VCaP (cell line): ENCODE data around the gene RNH1.

ENCODE experiments used
- H3K27ac ChIP-seq: fragments of 450-650 bp; 2 replicates; pipeline ENCODE4 v1.5.1; 2017
- TF ChIP-seq, protein P1 (sequence below): fragments of 450-650 bp; conservative IDR thresholded peaks from 2 replicates; pipeline ENCODE4 v1.5.1; 2017; ENCODE audit warnings: mild to moderate bottlenecking, moderate library complexity

RNH1 gene

GRCh38 chr11:503179-503981 lies 3.7 kb downstream of the RNH1 start:
- H3K27ac ChIP-seq: no peak overlapping the region; the same call in 1 of the 2 replicates
- TF ChIP-seq, protein P1, sequence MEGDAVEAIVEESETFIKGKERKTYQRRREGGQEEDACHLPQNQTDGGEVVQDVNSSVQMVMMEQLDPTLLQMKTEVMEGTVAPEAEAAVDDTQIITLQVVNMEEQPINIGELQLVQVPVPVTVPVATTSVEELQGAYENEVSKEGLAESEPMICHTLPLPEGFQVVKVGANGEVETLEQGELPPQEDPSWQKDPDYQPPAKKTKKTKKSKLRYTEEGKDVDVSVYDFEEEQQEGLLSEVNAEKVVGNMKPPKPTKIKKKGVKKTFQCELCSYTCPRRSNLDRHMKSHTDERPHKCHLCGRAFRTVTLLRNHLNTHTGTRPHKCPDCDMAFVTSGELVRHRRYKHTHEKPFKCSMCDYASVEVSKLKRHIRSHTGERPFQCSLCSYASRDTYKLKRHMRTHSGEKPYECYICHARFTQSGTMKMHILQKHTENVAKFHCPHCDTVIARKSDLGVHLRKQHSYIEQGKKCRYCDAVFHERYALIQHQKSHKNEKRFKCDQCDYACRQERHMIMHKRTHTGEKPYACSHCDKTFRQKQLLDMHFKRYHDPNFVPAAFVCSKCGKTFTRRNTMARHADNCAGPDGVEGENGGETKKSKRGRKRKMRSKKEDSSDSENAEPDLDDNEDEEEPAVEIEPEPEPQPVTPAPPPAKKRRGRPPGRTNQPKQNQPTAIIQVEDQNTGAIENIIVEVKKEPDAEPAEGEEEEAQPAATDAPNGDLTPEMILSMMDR: no peak

DNA sequence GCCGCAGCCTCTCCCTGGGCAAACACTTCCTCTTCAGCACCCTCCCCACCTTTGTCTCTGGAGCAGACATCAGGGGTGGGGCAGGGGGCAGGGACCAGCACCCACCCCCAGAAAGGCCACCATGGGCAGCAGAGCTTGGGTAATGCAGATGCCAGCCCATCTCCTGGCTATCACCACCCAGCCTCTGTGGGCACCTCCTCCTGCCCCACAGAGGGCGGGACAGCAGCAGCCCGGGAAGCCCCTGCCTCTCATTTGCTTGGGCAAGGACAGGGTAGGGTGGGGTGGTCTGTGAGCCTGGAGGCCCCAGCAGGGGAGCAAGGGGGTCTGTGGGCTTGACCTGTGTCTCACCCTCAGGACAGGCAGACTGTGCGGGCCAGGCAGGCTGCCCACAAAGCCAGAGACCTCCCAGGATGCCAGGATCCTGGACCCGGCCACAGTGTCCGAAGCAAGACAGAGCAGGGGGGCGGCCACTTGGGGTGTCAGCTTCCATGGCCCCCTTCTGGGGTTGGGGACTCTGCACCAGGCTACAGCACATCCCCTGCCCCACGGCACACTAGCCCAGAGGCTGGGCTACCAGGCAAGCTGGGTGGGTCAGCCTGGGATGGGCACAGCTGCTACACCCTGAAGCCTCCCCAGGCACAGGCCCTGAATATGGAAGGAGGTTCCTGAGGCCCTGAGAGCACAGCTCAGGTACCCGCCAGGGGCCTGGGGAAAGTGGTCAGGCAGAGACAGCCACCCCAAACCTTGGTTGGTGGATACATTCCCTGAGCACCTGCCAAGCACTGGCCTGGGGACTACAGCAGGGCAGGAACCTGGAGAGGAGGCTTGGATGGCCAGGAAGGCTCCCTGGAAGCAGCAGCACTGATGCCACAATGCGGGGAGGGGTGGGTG lies 4.5 kb downstream of the RNH1 start:
- TF ChIP-seq, protein P1: no peak
- H3K27ac ChIP-seq: no peak overlapping the region

- no peak overlapping the region for H3K27ac ChIP-seq
- TF ChIP-seq, protein P1: no peak
Observed at GRCh38 chr11:501683-502287, 5.3 kb downstream of the RNH1 start.

DNA sequence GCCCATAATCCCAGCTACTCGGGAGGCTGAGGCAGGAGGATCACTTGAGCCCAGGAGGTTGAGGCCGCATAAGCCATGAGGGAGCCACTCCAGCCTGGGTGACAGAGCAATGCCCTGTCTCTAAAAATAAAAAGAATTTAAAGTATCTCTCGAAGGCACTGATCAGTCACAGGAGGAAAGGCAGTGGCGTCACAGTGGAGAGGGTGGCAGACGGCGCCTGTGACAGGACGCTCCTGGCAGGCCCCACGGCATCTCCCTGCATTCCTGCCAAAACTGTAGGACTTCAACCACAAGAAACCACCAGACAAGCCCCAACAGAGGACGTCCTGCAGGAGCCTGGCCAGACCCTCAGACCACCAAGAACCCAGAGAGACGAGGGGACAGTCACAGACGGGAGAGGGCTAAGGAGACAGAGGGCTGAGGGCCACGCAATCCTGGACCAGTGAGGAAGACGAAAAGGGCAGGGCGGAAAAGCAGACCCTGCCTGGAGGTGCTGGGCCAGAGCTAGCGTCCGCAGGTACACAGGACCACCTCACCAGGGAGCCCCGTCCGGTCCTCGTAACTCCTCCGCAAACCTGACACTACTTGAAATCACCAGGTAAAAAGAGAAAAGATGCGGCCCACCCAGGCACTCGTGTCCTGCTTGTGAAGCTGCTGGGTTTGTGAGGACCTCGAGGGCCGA lies 5.9 kb downstream of the RNH1 start:
- H3K27ac ChIP-seq: no peak overlapping the region
- TF ChIP-seq, protein P1: no peak

GRCh38 chr11:499201-500076 lies 7.6 kb downstream of the RNH1 start:
- TF ChIP-seq, protein P1: no peak
- H3K27ac ChIP-seq: no peak overlapping the region

DNA sequence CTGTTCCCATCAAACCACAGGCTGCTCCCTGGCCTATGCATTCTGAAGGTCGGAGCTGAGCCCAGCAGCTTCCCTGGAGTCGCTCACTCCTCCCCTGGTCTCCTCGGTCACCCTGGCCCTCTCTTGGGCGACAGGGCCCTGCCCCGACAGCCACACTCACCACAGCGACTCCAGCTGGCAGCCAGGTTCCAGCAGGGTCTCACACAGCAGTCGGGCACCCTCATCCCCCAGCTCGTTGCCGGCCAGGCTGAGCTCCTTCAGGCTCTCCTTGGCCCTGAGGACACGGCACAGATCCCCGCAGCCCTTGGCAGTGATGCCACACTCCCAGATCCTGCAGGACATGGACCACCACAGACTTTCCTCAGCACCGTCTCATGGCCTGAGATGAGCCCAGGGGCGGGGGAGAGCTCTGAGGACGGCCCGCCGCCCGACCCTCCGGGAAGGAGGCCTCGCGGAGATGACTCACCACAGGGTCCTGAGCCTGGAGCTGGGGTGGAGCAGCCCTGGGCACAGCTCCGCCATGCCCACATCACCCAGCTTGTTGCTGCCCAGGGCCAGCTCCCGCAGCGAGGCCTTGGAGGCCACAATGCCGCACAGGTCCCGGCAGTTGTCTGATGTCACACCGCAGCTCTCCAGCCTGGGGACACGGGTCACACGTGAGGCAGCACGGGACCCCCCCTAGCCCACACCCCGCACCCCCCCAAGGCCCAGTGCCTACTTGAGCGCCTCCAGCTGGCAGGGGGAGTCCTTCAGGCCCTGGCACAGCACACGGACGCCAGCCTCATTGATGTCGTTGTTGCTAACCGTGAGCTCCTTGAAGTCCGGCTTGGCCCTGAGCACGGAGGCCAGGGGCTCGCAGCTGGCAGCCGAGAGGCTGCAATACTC lies 8.5 kb downstream of the RNH1 start:
- TF ChIP-seq, protein P1: no peak
- no peak overlapping the region for H3K27ac ChIP-seq
